HEK293T (cell line): ENCODE measurements around the gene FASTKD2.

ENCODE experiments used
- CTBP1 ChIP-seq: fragments of 450-650 bp; IDR thresholded peaks from 2 replicates; pipeline ENCODE4 v1.6.1; 2016; ENCODE audit warnings: borderline replicate concordance
- FOXK2 ChIP-seq: fragments of 450-650 bp; IDR thresholded peaks from 2 replicates; pipeline ENCODE4 v1.6.1; 2016; ENCODE audit warnings: mild to moderate bottlenecking
- FOXM1 ChIP-seq: fragments of 450-650 bp; IDR thresholded peaks from 2 replicates; pipeline ENCODE4 v1.6.1; 2017; ENCODE audit warnings: mild to moderate bottlenecking, borderline replicate concordance
- LEF1 ChIP-seq: fragments of 450-650 bp; IDR thresholded peaks from 2 replicates; pipeline ENCODE4 v1.6.1; 2017; ENCODE audit warnings: mild to moderate bottlenecking, borderline replicate concordance
- TARDBP ChIP-seq: fragments of 450-650 bp; IDR thresholded peaks from 2 replicates; pipeline ENCODE4 v1.6.1; 2016

DNA sequence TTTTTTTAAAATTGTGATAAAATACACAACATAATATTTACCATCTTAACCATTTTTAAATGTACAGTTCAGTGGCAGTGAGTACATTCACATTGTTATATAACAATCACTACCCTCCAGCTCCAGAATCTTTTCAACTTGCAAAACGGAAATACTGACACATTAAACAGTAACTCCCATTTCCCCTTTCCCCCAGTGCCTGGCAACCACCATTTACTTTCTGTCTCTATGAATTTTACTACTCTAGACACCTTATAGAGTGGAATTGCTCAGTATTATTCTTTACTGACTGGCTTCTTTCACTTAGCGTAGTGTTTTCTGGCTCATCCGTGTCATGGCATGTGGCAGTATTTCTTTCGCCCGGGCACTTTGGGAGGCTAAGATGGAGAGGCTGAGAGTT, 32.6 kb downstream of the FASTKD2 start:
- TF ChIP-seq CTBP1 (no peak), LEF1 (no peak), TARDBP (no peak), FOXK2 (no peak), FOXM1 (no peak)
